GM12873 (cell line): Measurements from ENCODE around the gene FOXI1.

Source experiments
- TF ChIP-seq, protein P1 (sequence below): IDR thresholded peaks from 2 replicates; pipeline ENCODE4 v1.5.1; 2012; ENCODE audit warnings: low read depth, mild to moderate bottlenecking, moderate library complexity, low read length, control low read depth; ENCODE audit not compliant: insufficient read depth; ENCODE audit errors: missing control alignments

FOXI1 gene

DNA sequence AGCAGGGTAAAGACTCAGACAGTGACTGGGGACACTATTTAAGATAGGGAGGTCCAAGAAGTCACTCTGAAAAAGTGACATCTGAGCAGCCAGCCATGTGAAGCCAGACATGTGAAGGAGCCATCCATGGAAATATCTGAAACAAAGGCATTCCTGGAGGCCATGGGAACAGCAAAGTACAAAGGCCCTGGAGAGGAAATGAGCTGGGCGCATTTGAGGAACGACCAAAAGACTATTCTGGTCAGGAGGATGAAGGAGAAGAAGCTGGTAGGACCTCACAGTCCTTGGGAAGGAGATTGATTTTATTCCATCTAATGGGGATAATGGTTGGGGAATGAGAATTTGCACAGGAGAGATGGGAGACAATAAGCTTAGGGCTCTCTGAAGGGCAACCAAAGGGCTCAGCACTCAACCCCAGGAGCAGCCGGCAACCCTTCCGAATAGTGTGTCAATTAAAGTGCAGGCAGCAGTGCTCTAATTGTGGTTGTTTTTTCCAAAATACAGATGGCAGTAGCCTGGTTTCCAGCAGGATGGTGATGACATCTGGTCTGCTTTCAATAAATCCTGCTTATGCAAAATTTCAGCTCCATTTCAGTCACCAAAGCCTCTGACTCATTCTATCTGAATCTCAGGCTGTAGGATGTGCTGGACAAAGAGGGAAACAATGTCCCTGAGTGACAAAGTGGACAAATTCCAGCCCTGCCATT is 26.7 kb downstream of the FOXI1 start:
- TF ChIP-seq, protein P1, sequence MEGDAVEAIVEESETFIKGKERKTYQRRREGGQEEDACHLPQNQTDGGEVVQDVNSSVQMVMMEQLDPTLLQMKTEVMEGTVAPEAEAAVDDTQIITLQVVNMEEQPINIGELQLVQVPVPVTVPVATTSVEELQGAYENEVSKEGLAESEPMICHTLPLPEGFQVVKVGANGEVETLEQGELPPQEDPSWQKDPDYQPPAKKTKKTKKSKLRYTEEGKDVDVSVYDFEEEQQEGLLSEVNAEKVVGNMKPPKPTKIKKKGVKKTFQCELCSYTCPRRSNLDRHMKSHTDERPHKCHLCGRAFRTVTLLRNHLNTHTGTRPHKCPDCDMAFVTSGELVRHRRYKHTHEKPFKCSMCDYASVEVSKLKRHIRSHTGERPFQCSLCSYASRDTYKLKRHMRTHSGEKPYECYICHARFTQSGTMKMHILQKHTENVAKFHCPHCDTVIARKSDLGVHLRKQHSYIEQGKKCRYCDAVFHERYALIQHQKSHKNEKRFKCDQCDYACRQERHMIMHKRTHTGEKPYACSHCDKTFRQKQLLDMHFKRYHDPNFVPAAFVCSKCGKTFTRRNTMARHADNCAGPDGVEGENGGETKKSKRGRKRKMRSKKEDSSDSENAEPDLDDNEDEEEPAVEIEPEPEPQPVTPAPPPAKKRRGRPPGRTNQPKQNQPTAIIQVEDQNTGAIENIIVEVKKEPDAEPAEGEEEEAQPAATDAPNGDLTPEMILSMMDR = no peak

DNA sequence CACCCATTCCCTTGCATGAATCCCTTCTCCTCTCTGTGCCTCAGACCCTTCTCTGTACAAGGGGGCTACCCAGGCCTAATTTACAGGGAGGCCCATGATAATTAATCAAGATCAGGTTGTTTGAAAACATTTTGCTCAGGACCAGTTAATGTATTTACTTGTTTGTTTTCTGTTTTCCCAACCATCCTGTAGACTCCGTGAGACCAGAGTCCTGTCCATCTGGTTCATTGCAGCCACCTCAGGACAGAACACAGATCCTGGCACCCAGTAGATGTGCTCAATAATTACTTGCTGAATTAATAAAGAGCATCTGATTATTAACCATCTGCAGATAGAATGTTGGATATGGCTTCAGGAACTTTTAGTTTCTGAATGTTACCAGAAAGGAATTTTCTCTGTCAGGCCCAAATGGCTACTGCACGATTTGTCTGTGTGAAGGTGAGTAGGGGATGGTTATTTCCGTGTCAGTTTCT is 27.3 kb downstream of the FOXI1 start:
- TF ChIP-seq, protein P1 = no peak

DNA sequence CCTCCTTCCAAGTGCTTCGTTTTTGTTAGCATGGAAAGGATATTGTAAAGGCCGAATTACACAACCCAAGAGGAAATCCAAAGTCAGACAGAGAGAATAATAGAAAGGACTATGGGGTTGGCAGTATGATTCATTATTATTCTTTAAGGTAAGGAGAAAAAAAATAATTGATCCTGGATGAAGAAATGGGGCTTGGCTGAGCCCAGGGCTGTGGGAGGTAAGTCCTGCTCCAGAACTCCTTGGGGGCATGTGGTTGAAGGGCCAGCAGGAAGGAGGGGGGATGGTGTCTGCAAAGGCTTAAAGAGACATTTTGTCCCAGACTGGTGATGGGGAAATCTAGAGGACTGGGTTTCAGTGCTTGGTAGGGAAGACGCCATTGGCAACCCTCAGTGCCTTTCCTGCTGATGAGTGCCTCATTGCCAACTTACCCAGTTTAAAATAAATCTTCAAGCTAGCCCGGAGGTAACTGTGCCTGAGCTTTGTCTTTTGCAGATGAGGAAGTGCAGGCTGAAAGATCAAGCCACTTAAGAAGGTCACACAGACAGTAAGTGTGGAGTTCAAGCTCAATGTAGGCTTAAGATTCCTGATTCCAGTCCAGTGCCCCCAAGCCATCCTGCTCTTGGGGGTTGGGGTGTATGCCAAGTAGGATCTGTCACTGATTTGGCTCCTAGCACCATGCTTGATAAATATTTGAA is 30.2 kb downstream of the FOXI1 start:
- TF ChIP-seq, protein P1 = no peak

DNA sequence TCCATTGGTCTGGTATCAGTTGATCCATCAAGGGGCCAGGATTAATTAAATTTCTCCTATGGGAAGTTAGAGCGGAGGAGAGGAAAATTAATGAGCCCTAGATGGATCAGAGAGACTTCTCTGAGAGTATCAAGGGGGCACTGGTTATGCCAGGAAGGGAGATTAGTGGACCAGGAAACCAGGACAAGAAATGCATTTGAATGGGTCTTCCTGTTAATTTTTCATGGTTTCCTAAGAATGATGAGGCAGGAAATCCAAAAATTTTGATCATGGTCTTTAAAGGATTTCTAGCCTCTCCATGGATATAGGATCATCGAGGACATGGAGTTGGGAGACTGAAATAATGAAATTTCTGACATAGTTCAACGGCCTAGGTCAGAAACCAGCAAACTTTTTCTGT is 30.8 kb downstream of the FOXI1 start:
- TF ChIP-seq, protein P1 = no peak

DNA sequence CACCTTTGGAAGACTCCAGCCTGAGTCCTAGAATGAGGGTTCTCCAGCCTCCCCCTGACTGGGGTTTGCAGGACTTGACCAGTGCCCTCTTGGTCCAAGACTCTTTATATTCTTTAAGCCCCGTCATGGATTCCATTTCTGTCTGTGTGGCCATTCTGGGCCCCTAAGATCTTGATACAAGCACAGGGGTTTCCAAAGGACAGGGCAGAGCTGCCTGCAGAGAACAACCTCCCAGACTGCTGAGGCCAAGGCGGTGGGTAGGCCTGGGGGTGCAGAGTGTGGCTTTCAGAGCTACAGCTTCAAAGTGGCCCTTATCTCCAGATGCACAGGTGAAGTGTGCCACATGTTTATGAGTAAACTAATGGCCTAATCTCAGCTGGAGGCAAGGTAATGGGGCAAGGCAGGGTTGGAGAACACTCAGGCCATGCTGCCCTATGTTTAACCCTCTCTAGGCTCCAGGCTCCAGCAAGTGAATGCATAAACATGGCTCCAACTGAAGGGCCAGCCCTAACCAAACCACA is 32.1 kb downstream of the FOXI1 start:
- TF ChIP-seq, protein P1 = no peak

DNA sequence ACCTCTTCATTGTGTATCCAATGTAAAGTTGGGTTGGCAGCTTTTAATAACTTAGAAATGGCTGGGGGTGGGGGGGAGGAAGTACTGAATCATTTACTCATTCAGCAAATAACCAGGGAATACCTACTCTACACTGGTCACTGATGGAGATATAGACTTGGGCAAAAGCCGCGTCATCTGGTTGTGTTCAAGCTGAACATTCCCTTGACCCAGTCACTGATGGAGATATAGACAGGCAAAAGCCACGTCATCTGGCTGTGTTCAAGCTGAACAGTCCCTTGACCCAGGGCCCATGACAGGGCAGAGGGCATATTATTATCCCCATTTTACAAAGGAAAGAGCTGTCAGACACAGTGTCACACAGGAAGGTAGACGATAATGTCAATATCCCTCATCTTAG is 32.6 kb downstream of the FOXI1 start:
- TF ChIP-seq, protein P1 = no peak

DNA sequence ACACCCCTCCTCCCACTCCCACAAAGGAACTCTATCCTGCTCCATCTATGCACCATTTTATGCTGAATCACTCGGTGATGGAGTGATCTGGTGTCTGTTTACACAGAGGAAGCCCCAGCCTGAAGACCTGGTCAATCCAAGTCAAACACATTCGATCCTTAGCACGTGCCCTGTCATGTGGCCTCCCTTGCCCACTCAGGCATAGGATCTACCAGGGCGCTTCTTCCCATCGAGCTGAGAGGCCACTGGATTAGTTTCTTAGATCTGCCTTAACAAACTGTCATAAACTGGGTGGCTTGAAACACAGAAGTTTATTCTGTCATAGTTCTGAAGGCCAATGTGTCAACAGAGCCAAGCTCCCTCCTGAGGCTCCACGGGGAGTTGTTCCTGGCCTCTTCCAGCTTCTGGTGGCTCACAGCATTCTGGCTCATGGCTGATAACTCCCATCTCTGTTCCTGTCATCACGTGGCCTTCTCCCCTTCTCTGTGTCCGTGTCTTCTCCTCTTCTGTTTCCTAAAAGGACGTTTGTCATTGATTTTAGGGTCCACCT is 34.2 kb downstream of the FOXI1 start:
- TF ChIP-seq, protein P1 = no peak
